A549 treated with Mapracorat at 1 μM for 4 hours (cell line): ENCODE results near the gene TMPRSS7. TPM values are rescaled to one million over a fixed set of nuclear protein-coding genes. Genes with fewer than 3 reads are reported as not detected.

ENCODE experiments used
- total RNA-seq: library from RNA; stranded (reverse); fragments of 200-300 nt; extraction: Qiagen RNA extraction; gene quantifications from 5 replicates; pipeline ENCODE4 v1.2.3, GENCODE V29; 2022

Gene TMPRSS7
- total RNA-seq: 0.08 to 0.14 TPM (median 0.10 TPM) in 4 of 5 replicates, not detected in the other

GRCh38 chr3:112034436-112034835 lies at the start of gene TMPRSS7:
Gene TMPRSS7 (plus strand): TSS chr3:112034736. CDS start chr3:112034846, 110 bp downstream.

GRCh38 chr3:111998636-111999483 lies 35.7 kb upstream of the TMPRSS7 start, which contains the start of gene TAGLN3:
Gene TAGLN3 (plus strand): TSS chr3:111998922. CDS start chr3:111999423, 501 bp downstream.

GRCh38 chr3:112086076-112086854 lies 51.7 kb downstream of the TMPRSS7 start, which contains the start of gene C3orf52:
Gene C3orf52 (plus strand): TSS chr3:112086389. CDS start chr3:112086408, 19 bp downstream.

Other genes with a start within 250 kb of the TMPRSS7 start
- 14.3 to 21.9 TPM (median 20.7 TPM) in 5 replicates for gene PHLDB2, start 175.5 kb upstream of the TMPRSS7 start, total RNA-seq
- gene ABHD10, start 55.7 kb upstream of the TMPRSS7 start, total RNA-seq: 15.5 to 19.1 TPM (median 18.2 TPM) in 5 replicates
- not detected in 5 replicates for gene TAGLN3, start 35.8 kb upstream of the TMPRSS7 start, total RNA-seq
- gene C3orf52, start 51.7 kb downstream of the TMPRSS7 start, total RNA-seq: 11.1 to 14.1 TPM (median 12.4 TPM) in 5 replicates
- not detected in 5 replicates for gene GCSAM, start 98.5 kb downstream of the TMPRSS7 start, total RNA-seq